ENCODE measurements around the gene APAF1. TPM values are rescaled to one million over a fixed set of nuclear protein-coding genes. Genes with fewer than 3 reads are reported as not detected.

APAF1 gene
- total RNA-seq, 1 experiment from 2014 or later: 19.1 TPM

DNA sequence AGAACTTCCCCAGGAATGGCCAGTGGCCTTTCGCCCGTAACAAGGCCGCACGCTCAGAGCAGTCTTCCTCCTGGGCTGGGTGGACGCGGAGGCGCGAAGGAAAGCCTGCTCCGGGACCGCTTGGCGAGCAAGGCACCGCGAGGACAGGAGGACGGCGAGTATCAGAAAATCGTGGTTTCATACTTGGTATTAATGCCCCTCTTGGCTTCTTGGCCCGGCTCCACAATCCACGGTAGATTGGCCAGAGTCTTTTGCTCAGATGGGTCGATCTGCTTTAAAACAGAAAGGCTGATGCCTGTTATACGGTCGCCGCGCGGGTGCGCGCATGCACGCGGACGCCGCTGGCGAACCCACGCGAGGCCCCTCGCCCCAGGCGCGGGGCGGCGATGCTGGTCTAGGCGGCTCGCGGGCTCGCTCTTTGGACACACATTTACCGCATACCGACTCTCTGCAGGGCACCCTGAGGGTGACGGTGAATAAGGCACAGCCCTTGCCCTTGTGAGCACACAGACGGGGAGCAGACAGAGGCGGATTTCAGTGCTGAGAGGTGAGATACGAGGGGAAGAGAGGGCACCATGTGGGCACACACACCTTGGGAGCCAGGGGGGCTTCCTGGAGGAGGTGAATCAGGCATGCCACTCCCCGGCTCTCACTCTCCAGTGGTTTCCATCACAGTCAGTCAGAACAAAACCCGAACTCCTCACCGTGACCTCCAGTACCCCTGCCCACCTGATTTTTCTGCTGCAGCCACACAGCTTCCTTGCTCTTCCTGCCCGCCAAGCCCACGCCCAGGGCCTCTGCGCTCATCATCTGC is 100.7 kb downstream of the APAF1 start:
- Histone ChIP-seq H3F3A (ENCODE audit: insufficient read depth, low read depth) (no peaks in the 10 kb centered on the region), H3K9me2 (ENCODE audit: insufficient read depth) (no peaks in the 10 kb centered on the region), H3K36me3 (ENCODE audit: low read depth) (no peaks in the 10 kb centered on the region), H3K27me3 (ENCODE audit: insufficient read depth, low read depth) (peaks cover 38% of the 10 kb centered on the region), H3K4me3 (no peak overlapping the region), H3K79me2 (ENCODE audit: low read depth) (no peaks in the 10 kb centered on the region), H2AFZ (no peak overlapping the region), H3K9me3 (ENCODE audit: insufficient read depth, low read depth) (no peaks in the 10 kb centered on the region), H3K4me1 (replicated peaks; ENCODE audit: insufficient read depth) (no peaks in the 10 kb centered on the region), H3K4me2 (no peak overlapping the region), H3K27ac (no peak overlapping the region), H4K20me1 (ENCODE audit: insufficient read depth) (no peaks in the 10 kb centered on the region)
- CTCF ChIA-PET: no interaction called here
- no peak for TF ChIP-seq EZH2 (IDR thresholded peaks at IDR 0.05; ENCODE audit: low read depth)
- TF ChIP-seq, protein P1, sequence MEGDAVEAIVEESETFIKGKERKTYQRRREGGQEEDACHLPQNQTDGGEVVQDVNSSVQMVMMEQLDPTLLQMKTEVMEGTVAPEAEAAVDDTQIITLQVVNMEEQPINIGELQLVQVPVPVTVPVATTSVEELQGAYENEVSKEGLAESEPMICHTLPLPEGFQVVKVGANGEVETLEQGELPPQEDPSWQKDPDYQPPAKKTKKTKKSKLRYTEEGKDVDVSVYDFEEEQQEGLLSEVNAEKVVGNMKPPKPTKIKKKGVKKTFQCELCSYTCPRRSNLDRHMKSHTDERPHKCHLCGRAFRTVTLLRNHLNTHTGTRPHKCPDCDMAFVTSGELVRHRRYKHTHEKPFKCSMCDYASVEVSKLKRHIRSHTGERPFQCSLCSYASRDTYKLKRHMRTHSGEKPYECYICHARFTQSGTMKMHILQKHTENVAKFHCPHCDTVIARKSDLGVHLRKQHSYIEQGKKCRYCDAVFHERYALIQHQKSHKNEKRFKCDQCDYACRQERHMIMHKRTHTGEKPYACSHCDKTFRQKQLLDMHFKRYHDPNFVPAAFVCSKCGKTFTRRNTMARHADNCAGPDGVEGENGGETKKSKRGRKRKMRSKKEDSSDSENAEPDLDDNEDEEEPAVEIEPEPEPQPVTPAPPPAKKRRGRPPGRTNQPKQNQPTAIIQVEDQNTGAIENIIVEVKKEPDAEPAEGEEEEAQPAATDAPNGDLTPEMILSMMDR (conservative IDR thresholded peaks at IDR 0.05): no peak
- no TSS peak for BruUV-seq (replicated peaks)
- no peak for DNase-seq
- intact Hi-C loops (cut with micrococcal nuclease; ENCODE audit: unreplicated experiment): no loop called here
- POLR2A ChIA-PET (ENCODE audit: unreplicated experiment): no interaction called here

DNA sequence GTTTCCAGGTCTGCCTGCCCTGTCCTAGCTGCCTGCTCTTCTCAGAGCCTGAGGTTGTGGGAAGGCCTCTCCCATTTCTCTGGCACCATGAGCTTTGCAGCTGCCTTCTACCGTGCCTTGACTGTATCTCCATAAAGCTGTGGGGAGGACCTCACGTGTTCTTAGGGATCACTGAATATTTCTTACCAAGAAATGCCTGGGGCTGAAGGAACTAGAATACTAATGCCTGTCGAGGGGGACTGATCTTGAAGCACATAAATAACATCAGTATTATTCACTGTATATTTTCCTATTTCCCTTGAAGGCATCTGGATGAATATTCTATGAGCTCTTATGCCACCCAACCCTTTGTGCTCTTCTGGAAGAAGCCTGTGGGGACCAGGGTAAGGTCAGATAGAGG is 103.4 kb downstream of the APAF1 start:
- no peaks in the 10 kb centered on the region for H3K36me3 ChIP-seq (ENCODE audit: low read depth)
- H3K9me2 ChIP-seq (ENCODE audit: insufficient read depth): no peaks in the 10 kb centered on the region
- ChIA-PET CTCF (no interaction called here), POLR2A (ENCODE audit: unreplicated experiment) (no interaction called here)
- no peak overlapping the region for H3K27ac ChIP-seq
- BruUV-seq (replicated peaks): no TSS peak
- TF ChIP-seq EZH2 (IDR thresholded peaks at IDR 0.05; ENCODE audit: low read depth): no peak
- H4K20me1 ChIP-seq (ENCODE audit: insufficient read depth): no peaks in the 10 kb centered on the region
- peaks cover 29% of the 10 kb centered on the region; the same call in 1 of the 2 replicates for H3K27me3 ChIP-seq (ENCODE audit: insufficient read depth, low read depth)
- H3K79me2 ChIP-seq (ENCODE audit: low read depth): no peaks in the 10 kb centered on the region
- H3K9me3 ChIP-seq (ENCODE audit: insufficient read depth, low read depth): no peaks in the 10 kb centered on the region
- no peaks in the 10 kb centered on the region for H3K4me1 ChIP-seq (replicated peaks; ENCODE audit: insufficient read depth)
- H3F3A ChIP-seq (ENCODE audit: insufficient read depth, low read depth): no peaks in the 10 kb centered on the region
- no peak overlapping the region for H2AFZ ChIP-seq
- H3K4me2 ChIP-seq: no peak overlapping the region
- no peak for DNase-seq
- intact Hi-C loops (cut with micrococcal nuclease; ENCODE audit: unreplicated experiment): no loop called here
- no peak overlapping the region for H3K4me3 ChIP-seq

GRCh38 chr12:98750511-98750910 is 105.4 kb downstream of the APAF1 start:
- POLR2A ChIA-PET (ENCODE audit: unreplicated experiment): no interaction called here
- TF ChIP-seq, protein P1 (conservative IDR thresholded peaks at IDR 0.05): no peak
- no peak for TF ChIP-seq EZH2 (IDR thresholded peaks at IDR 0.05; ENCODE audit: low read depth)
- no peak overlapping the region for H2AFZ ChIP-seq
- no TSS peak for BruUV-seq (replicated peaks)
- H3K9me3 ChIP-seq (ENCODE audit: insufficient read depth, low read depth): no peaks in the 10 kb centered on the region
- no peaks in the 10 kb centered on the region for H3F3A ChIP-seq (ENCODE audit: insufficient read depth, low read depth)
- no peak overlapping the region for H3K4me3 ChIP-seq
- H4K20me1 ChIP-seq (ENCODE audit: insufficient read depth): no peaks in the 10 kb centered on the region
- peaks cover 29% of the 10 kb centered on the region; the same call in 1 of the 2 replicates for H3K27me3 ChIP-seq (ENCODE audit: insufficient read depth, low read depth)
- H3K4me2 ChIP-seq: no peak overlapping the region
- H3K36me3 ChIP-seq (ENCODE audit: low read depth): no peaks in the 10 kb centered on the region
- DNase-seq: no peak
- H3K27ac ChIP-seq: no peak overlapping the region
- CTCF ChIA-PET: no interaction called here
- H3K9me2 ChIP-seq (ENCODE audit: insufficient read depth): no peaks in the 10 kb centered on the region
- intact Hi-C loops (cut with micrococcal nuclease; ENCODE audit: unreplicated experiment): no loop called here
- no peaks in the 10 kb centered on the region for H3K79me2 ChIP-seq (ENCODE audit: low read depth)
- H3K4me1 ChIP-seq (replicated peaks; ENCODE audit: insufficient read depth): no peaks in the 10 kb centered on the region
